Measurements from ENCODE around the gene GREM2.

The GREM2 gene

DNA sequence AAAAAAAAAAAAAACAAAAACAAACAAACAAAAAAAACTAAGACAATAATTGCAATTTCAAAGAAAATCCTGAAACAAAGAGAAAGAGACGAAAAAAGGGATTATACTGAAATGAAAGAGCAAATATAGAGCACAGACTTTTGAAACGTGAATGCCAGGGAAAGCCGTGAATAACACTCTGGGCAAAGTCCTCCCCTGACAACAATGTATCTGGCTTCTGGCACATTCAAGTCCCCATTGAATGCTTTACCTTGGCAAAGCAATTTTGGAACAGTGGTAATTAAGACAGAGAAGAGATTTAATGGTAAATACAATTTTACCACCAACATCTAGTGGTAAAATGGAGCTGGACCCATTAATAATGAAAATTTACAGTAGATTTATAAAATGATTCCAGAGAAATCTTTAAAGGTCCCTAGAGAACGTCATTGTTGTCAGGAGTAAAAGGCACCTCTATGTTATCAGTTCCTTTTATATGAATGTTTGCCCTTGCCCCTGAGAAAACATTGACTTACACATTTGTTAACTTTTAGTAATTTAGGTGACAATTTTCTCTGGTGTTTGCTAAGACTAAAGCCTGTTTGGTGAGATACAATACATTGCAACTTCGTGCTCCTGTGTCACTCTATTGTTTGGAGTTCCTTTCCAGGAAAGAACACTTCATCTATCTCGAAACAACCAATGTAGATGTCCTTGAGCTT is 89.7 kb downstream of the GREM2 start:
- H3K4me1 ChIP-seq (ENCODE audit: control insufficient read depth, insufficient read depth, low read length): no peaks in the 10 kb centered on the region
- H3K9me3 ChIP-seq (ENCODE audit: control insufficient read depth, insufficient read depth, low read length): no peaks in the 10 kb centered on the region
- no peak overlapping the region for H3K9ac ChIP-seq (ENCODE audit: low read depth, low read length)
- H3K36me3 ChIP-seq (ENCODE audit: control insufficient read depth, insufficient read depth, low read length): no peaks in the 10 kb centered on the region
- no peak overlapping the region for H3K27ac ChIP-seq (ENCODE audit: low read depth, low read length)
- H3K4me3 ChIP-seq (ENCODE audit: low read depth, low read length): no peak overlapping the region
- H3K27me3 ChIP-seq (ENCODE audit: control insufficient read depth, insufficient read depth, low read length): no peaks in the 10 kb centered on the region

DNA sequence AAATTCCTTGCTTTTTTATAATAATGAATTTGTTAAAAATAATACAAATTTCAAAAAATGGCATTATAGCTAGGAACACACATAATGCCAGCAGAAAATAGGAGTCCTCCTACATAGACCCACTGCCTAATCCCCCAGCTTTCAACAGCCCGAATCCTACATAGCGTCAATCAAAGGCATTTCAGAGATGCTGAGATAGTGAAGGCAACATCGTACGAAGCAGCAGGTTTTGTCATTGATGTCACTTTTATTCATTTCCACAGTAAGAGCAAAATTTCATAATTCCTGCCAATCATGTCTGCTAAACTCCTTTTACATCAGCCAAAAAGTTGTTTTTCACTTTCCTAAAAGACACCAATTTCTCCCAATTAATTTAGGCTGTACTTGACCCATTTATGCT is 94.1 kb downstream of the GREM2 start:
- H3K27me3 ChIP-seq (ENCODE audit: control insufficient read depth, insufficient read depth, low read length): no peaks in the 10 kb centered on the region
- H3K36me3 ChIP-seq (ENCODE audit: control insufficient read depth, insufficient read depth, low read length): no peaks in the 10 kb centered on the region
- H3K9me3 ChIP-seq (ENCODE audit: control insufficient read depth, insufficient read depth, low read length): no peaks in the 10 kb centered on the region
- H3K4me3 ChIP-seq (ENCODE audit: low read depth, low read length): no peak overlapping the region
- H3K9ac ChIP-seq (ENCODE audit: low read depth, low read length): no peak overlapping the region
- no peak overlapping the region for H3K27ac ChIP-seq (ENCODE audit: low read depth, low read length)
- H3K4me1 ChIP-seq (ENCODE audit: control insufficient read depth, insufficient read depth, low read length): no peaks in the 10 kb centered on the region

DNA sequence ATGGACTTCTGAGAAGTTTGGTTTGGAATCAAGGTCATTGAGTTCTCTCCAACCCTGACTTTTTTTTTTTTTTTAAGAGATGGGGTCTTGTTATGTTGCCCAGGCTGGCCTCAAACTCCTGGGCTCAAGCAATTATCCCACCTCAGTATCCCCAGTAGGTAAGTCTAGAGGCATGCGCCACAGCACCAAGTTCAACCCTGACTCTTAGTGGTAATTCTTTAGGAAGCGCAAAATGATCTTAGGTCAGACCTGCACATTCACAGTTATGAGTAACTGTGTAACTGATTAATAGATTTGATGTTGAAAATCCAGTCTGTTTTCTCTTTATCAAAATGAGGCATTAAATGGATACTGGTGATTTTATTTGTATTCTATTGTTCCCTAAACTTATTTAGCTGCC is 95.9 kb downstream of the GREM2 start:
- H3K9ac ChIP-seq (ENCODE audit: low read depth, low read length): no peak overlapping the region
- no peak overlapping the region for H3K27ac ChIP-seq (ENCODE audit: low read depth, low read length)
- no peaks in the 10 kb centered on the region for H3K9me3 ChIP-seq (ENCODE audit: control insufficient read depth, insufficient read depth, low read length)
- H3K27me3 ChIP-seq (ENCODE audit: control insufficient read depth, insufficient read depth, low read length): no peaks in the 10 kb centered on the region
- no peaks in the 10 kb centered on the region for H3K36me3 ChIP-seq (ENCODE audit: control insufficient read depth, insufficient read depth, low read length)
- no peak overlapping the region for H3K4me3 ChIP-seq (ENCODE audit: low read depth, low read length)
- H3K4me1 ChIP-seq (ENCODE audit: control insufficient read depth, insufficient read depth, low read length): no peaks in the 10 kb centered on the region

DNA sequence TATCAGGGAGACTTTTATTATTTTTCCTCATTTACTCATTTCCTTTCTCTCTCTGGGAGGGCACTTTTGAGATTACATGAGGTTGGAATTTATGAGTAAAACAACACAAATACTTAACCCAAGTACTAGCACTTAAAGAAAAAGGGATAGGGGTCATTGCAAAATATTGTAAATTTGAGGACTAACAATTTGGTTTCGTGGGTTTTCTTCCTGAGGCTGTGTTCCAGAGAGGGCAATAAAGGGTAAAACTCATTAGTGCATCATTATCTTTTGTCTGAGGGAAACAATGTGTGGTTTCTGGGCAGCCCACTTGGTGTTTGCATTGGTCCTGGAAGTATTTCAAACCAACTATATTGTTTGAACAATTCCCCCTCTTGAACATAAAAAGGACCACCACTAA is 96.5 kb downstream of the GREM2 start:
- H3K9ac ChIP-seq (ENCODE audit: low read depth, low read length): no peak overlapping the region
- no peaks in the 10 kb centered on the region for H3K27me3 ChIP-seq (ENCODE audit: control insufficient read depth, insufficient read depth, low read length)
- no peaks in the 10 kb centered on the region for H3K4me1 ChIP-seq (ENCODE audit: control insufficient read depth, insufficient read depth, low read length)
- H3K27ac ChIP-seq (ENCODE audit: low read depth, low read length): no peak overlapping the region
- H3K4me3 ChIP-seq (ENCODE audit: low read depth, low read length): no peak overlapping the region
- no peaks in the 10 kb centered on the region for H3K9me3 ChIP-seq (ENCODE audit: control insufficient read depth, insufficient read depth, low read length)
- H3K36me3 ChIP-seq (ENCODE audit: control insufficient read depth, insufficient read depth, low read length): no peaks in the 10 kb centered on the region

DNA sequence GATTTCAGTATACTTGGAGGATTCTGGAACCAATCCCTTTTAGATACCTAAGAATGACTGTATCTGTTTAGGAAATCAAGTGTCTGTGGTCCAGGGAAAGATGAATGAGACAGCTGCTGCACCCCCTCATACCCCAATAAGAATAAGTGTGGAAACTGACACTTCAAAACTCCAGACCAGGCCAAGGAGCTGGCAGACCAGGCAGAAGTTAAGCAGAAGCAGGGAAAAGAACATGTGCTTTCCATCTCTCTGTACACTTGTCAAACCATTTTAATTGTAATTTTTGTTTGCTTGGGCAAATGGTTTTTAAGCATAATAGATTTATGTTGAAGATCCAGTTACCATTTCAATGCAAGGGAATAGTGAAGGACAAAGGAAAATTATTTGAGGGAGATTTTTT is 100.2 kb downstream of the GREM2 start:
- Histone ChIP-seq H3K36me3 (ENCODE audit: control insufficient read depth, insufficient read depth, low read length) (no peaks in the 10 kb centered on the region), H3K9ac (ENCODE audit: low read depth, low read length) (no peak overlapping the region), H3K4me3 (ENCODE audit: low read depth, low read length) (no peak overlapping the region), H3K27ac (ENCODE audit: low read depth, low read length) (no peak overlapping the region), H3K27me3 (ENCODE audit: control insufficient read depth, insufficient read depth, low read length) (no peaks in the 10 kb centered on the region), H3K4me1 (ENCODE audit: control insufficient read depth, insufficient read depth, low read length) (no peaks in the 10 kb centered on the region), H3K9me3 (ENCODE audit: control insufficient read depth, insufficient read depth, low read length) (no peaks in the 10 kb centered on the region)

DNA sequence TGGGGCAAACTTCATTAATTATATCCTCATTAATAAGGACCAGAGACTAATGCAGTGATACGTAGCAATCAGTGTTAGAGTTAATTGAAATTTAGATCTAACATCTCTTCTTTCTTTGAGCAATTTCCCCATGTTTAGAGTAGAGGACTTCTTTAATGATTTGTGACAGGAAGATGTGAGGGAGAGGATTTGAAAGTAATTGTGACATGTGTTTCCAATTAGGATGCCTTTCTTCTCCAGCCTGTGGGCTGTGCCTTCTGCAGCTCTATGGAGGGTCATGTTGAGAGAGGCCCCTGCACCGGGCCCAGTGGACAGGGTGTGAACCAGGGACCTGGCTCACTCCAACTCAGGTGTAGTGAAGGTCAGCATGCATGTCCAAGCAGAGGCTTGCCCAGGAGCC is 103.0 kb downstream of the GREM2 start:
- H3K9me3 ChIP-seq (ENCODE audit: control insufficient read depth, insufficient read depth, low read length): no peaks in the 10 kb centered on the region

DNA sequence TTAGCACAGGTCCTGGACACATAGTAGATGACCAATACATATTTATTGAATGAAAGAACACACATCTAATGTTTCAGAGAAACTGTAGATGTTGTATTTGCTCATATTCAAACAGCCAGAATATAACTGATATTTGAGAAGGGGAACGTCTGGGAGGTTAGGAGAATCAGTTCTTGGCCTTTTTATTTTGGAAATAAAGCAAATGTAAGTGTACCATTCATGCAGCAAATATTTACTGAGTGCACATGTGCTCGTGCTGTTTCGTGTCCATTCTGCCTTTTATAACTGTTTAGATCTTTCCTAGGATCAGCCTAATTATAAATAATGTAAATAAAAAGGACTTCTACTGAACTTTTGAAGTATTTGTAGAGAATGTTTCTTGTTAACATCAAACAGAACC is 103.8 kb downstream of the GREM2 start:
- no peaks in the 10 kb centered on the region for H3K9me3 ChIP-seq (ENCODE audit: control insufficient read depth, insufficient read depth, low read length)
- no peak overlapping the region for H3K9ac ChIP-seq (ENCODE audit: low read depth, low read length)
- no peak overlapping the region for H3K27ac ChIP-seq (ENCODE audit: low read depth, low read length)

More for the DNA sequence above, 103.0 kb downstream of the GREM2 start:
- Histone ChIP-seq H3K36me3 (ENCODE audit: control insufficient read depth, insufficient read depth, low read length) (no peaks in the 10 kb centered on the region), H3K27ac (ENCODE audit: low read depth, low read length) (no peak overlapping the region), H3K27me3 (ENCODE audit: control insufficient read depth, insufficient read depth, low read length) (no peaks in the 10 kb centered on the region), H3K4me1 (ENCODE audit: control insufficient read depth, insufficient read depth, low read length) (no peaks in the 10 kb centered on the region), H3K4me3 (ENCODE audit: low read depth, low read length) (no peak overlapping the region), H3K9ac (ENCODE audit: low read depth, low read length) (no peak overlapping the region)

DNA sequence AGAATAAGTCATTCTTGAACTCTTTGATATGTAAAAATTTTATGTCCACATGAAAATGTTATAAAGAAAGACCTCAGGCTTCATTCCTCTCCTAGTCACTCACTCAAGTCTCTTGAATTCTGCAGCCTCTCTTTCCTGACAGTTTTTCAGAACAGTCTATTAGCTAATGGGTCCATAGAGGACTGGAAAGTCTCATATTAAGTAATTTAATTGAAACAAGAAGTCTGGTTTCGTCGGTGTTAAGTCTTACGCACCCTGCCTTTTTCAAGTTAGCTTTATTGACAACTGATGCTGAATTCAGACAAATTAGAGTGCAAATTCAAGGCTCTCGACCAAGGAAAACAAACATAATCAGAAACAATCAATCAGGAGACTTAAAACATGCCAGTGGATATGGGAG is 105.8 kb downstream of the GREM2 start:
- Histone ChIP-seq H3K9me3 (ENCODE audit: control insufficient read depth, insufficient read depth, low read length) (no peaks in the 10 kb centered on the region), H3K4me3 (ENCODE audit: low read depth, low read length) (no peak overlapping the region), H3K9ac (ENCODE audit: low read depth, low read length) (no peak overlapping the region), H3K36me3 (ENCODE audit: control insufficient read depth, insufficient read depth, low read length) (no peaks in the 10 kb centered on the region), H3K4me1 (ENCODE audit: control insufficient read depth, insufficient read depth, low read length) (no peaks in the 10 kb centered on the region), H3K27ac (ENCODE audit: low read depth, low read length) (no peak overlapping the region), H3K27me3 (ENCODE audit: control insufficient read depth, insufficient read depth, low read length) (no peaks in the 10 kb centered on the region)

More for the DNA sequence above, 103.8 kb downstream of the GREM2 start:
- no peaks in the 10 kb centered on the region for H3K27me3 ChIP-seq (ENCODE audit: control insufficient read depth, insufficient read depth, low read length)
- H3K4me1 ChIP-seq (ENCODE audit: control insufficient read depth, insufficient read depth, low read length): no peaks in the 10 kb centered on the region
- H3K4me3 ChIP-seq (ENCODE audit: low read depth, low read length): no peak overlapping the region
- H3K36me3 ChIP-seq (ENCODE audit: control insufficient read depth, insufficient read depth, low read length): no peaks in the 10 kb centered on the region

DNA sequence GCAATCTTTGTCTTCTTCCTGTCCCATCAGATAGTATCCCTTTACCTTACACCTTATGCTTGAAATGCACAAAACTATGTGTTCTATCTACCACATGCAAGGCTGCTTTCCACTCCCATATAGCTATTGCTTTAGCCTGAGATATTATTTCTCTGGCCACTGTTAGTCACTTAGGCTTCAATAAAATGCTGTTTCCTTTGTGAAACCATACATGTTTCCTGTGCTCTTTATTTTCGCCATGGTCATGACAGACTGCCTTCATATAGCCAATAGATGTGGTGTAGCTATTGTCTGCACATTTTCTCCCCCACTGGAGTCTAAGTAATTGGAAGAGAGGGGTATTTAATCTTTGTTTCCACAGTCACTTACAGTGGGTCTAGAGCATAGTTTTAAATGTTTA is 108.4 kb downstream of the GREM2 start:
- H3K36me3 ChIP-seq (ENCODE audit: control insufficient read depth, insufficient read depth, low read length): no peaks in the 10 kb centered on the region
- no peaks in the 10 kb centered on the region for H3K27me3 ChIP-seq (ENCODE audit: control insufficient read depth, insufficient read depth, low read length)
- no peaks in the 10 kb centered on the region for H3K4me1 ChIP-seq (ENCODE audit: control insufficient read depth, insufficient read depth, low read length)
- no peak overlapping the region for H3K27ac ChIP-seq (ENCODE audit: low read depth, low read length)
- no peak overlapping the region for H3K9ac ChIP-seq (ENCODE audit: low read depth, low read length)
- no peak overlapping the region for H3K4me3 ChIP-seq (ENCODE audit: low read depth, low read length)
- H3K9me3 ChIP-seq (ENCODE audit: control insufficient read depth, insufficient read depth, low read length): no peaks in the 10 kb centered on the region

DNA sequence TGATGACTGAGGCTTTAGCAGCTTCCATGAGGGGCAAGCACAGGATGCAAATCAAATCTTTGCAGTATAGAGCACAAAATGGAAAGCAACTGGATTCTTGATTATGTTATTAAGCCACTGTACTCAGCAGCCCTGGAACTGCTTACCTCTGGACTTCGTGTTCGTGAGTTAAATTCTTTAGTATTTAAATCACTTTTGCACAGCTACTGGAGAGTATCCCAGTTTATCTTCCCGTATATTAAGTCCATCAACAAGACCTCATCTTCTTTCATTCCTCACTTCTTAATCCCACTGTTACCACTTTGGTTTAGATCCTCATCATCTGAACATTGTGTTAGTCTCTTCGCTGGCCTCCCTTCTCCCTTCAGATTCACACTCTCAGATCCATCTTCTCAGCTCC is 108.9 kb downstream of the GREM2 start:
- Histone ChIP-seq H3K9me3 (ENCODE audit: control insufficient read depth, insufficient read depth, low read length) (no peaks in the 10 kb centered on the region), H3K9ac (ENCODE audit: low read depth, low read length) (no peak overlapping the region), H3K27me3 (ENCODE audit: control insufficient read depth, insufficient read depth, low read length) (no peaks in the 10 kb centered on the region), H3K36me3 (ENCODE audit: control insufficient read depth, insufficient read depth, low read length) (no peaks in the 10 kb centered on the region), H3K4me1 (ENCODE audit: control insufficient read depth, insufficient read depth, low read length) (no peaks in the 10 kb centered on the region), H3K27ac (ENCODE audit: low read depth, low read length) (no peak overlapping the region), H3K4me3 (ENCODE audit: low read depth, low read length) (no peak overlapping the region)

DNA sequence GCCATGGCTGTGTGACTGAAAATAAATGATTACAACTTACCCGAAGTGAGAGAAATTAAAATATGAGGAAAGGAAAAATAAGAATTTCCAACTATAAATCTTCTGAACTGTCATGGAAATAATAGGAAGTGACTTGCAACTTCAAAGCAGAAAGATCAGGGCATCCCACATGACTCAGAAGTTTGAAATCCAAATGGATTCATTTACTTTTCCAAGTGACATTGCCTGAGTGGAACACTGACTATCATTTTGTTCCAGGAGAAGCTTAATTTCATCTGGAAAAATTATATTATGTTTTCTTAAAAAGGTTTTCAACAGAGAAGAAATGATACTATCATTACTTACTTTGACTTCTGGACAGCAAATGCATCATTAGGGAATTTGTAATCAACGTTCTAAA is 110.8 kb downstream of the GREM2 start:
- H3K9ac ChIP-seq (ENCODE audit: low read depth, low read length): no peak overlapping the region
- H3K4me3 ChIP-seq (ENCODE audit: low read depth, low read length): no peak overlapping the region
- H3K36me3 ChIP-seq (ENCODE audit: control insufficient read depth, insufficient read depth, low read length): no peaks in the 10 kb centered on the region
- H3K4me1 ChIP-seq (ENCODE audit: control insufficient read depth, insufficient read depth, low read length): no peaks in the 10 kb centered on the region
- no peak overlapping the region for H3K27ac ChIP-seq (ENCODE audit: low read depth, low read length)
- no peaks in the 10 kb centered on the region for H3K27me3 ChIP-seq (ENCODE audit: control insufficient read depth, insufficient read depth, low read length)
- no peaks in the 10 kb centered on the region for H3K9me3 ChIP-seq (ENCODE audit: control insufficient read depth, insufficient read depth, low read length)

DNA sequence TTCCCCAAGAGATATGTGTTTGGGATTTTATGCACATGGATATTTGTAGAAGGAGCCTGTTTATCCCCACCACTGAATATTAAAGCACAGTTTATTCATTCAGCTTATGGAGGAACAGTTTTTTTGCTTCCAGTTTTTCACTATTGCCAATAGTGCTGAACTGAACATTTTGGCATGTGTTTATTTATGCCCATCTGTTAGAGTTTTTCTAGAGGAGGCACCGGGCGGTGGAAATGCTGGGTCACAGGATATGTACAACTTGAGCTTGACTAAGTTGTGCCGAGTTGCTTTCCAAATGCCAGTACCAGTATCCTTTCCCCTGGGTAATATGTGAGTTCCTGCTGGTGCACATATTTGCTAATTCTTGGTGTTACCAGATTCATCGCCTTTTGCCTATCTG is 111.3 kb downstream of the GREM2 start:
- no peaks in the 10 kb centered on the region for H3K9me3 ChIP-seq (ENCODE audit: control insufficient read depth, insufficient read depth, low read length)
- no peaks in the 10 kb centered on the region for H3K36me3 ChIP-seq (ENCODE audit: control insufficient read depth, insufficient read depth, low read length)
- no peak overlapping the region for H3K9ac ChIP-seq (ENCODE audit: low read depth, low read length)
- no peaks in the 10 kb centered on the region for H3K27me3 ChIP-seq (ENCODE audit: control insufficient read depth, insufficient read depth, low read length)
- H3K27ac ChIP-seq (ENCODE audit: low read depth, low read length): no peak overlapping the region
- no peak overlapping the region for H3K4me3 ChIP-seq (ENCODE audit: low read depth, low read length)
- no peaks in the 10 kb centered on the region for H3K4me1 ChIP-seq (ENCODE audit: control insufficient read depth, insufficient read depth, low read length)

Data from HUES48 (cell line).